GM21717 (cell line): ENCODE measurements around the gene KIF23.
"Not testable (repeated sequence)": the region's sequence is repeated elsewhere in the genome, so short reads cannot be mapped to it uniquely, and the experiment has no call there.

ENCODE experiments used
- ATAC-seq: cut with Tn5 transposase; IDR thresholded peaks from one replicate; pipeline ENCODE4 v1.9.1; 2021; ENCODE audit warnings: mild to moderate bottlenecking, moderate library complexity; ENCODE audit not compliant: unreplicated experiment

KIF23 gene

GRCh38 chr15:69434238-69434637 is 20.1 kb downstream of the KIF23 start:
- no peak for ATAC-seq

DNA sequence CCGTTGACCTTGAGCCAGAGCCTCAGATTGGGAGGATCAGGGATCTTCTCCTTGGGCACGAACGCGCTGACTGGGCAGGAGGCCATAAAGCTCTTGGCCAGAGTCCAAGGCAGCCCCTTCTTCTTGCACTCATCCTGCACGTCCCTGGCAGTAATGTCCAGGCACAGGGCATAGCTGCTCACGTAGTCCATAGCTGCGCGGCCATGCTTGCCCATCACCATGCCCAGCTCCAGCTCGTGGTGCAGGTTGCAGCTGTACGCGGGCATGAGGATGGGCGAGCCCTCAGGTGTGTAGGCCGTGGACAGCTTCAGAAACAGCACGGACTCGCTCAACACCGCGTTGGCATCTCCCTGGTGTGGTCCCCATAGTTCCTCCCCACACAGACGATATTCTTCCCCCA is 20.5 kb downstream of the KIF23 start:
- no peak for ATAC-seq

DNA sequence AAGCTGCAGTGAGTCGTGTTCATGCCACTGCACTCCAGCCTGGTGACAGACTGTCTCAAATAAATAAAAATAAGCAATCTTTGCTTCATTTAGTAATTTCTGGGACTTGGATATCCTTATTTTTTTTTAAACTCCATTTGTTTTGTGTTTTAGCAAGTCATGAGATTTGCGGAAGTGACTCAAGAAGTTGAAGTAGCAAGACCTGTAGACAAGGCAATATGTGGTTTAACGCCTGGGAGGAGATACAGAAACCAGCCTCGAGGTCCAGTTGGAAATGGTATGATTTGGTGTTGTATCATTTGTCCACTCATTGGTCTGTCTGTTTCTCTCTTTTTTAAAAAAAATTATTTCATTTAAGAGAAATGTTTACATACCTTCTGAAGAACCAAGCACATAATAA is 21.8 kb downstream of the KIF23 start:
- no peak for ATAC-seq

DNA sequence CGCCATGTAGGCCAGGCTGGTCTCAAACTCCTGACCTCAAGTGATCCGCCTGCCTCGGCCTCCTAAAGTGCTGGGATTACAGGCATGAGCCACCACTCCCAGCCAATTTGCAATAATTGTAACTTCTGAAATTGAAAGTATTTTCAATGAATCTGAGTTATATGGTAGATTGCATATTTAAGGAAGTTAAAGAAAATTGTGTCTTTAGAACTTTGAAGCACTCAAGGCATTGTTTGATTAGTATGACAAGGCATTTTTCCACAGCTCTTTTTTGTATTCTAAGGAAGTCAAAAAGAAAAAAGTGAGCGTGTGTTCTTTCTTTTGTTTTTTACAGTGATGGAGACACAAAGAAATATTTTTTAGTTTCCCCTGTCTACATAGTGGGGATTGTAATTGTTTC is 22.8 kb downstream of the KIF23 start:
- no peak for ATAC-seq

DNA sequence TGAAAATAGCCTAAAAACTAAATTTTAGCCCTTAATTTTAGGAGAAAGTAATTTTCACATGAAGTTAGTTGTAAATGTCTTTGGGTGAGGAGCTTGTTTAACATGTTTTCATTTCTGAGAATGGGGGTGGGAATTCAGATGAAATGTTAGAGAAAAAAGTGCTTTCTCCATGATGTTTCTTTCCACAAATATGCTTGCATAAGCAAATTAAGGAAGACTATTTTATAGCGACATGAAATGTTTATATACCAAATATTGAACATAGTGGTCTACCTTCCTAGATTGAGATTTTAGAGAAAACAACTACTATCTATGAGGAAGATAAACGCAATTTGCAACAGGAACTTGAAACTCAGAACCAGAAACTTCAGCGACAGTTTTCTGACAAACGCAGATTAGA is 25.5 kb downstream of the KIF23 start:
- ATAC-seq = no peak

GRCh38 chr15:69443032-69443611 is 29.0 kb downstream of the KIF23 start:
- no peak for ATAC-seq

DNA sequence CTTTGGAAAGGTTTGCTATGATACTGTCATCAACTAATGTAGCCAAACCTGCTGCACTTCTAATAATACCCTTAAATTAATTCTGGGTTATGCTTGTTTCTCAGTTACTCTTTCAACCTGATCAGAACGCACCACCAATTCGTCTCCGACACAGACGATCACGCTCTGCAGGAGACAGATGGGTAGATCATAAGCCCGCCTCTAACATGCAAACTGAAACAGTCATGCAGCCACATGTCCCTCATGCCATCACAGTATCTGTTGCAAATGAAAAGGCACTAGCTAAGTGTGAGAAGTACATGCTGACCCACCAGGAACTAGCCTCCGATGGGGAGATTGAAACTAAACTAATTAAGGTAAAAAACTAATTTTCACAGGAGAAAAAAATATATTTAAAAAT is 30.5 kb downstream of the KIF23 start:
- ATAC-seq = no peak

DNA sequence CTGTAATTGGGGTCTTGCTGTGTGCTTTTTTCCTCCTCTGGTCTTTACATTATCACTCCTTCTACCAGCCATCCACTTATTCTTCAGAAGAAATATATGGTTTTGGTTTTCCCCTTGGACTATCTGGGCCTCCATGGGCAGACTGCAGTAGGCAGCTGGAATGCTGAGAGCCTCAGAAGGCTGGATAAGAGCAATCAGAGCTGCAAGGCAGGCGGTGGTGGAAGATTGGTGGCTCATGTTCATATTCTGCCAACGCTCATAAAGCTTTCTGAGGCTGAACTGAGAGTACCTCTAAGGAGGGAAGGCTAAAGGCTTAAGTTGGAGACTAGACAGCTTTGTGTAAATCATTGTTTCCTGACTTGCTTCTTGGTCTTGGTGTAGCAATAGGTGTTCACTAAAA is 32.8 kb downstream of the KIF23 start:
- ATAC-seq = no peak

DNA sequence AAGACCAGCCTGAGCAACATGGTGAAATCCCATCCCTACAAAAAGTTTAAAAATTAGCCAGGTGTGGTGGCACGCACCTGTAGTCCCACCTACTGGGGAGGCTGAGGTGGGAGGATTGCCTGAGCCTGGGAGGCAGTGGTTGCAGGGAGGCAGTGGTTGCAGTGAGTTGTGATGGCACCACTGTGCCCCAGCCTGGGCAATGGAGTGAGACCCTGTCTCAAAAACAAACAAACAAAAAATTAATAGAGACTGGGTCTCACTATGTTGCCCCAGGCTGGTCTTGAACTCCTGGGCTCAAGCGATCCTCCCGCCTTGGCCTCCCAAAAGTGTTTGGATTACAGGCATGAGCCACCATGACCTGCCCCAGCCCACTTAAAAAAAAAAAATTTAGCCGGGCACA is 36.1 kb downstream of the KIF23 start:
- ATAC-seq = not testable (repeated sequence)

- no peak for ATAC-seq
Observed at GRCh38 chr15:69450968-69451695, 37.0 kb downstream of the KIF23 start.

- peak; percentile 34 for ATAC-seq
Observed at GRCh38 chr15:69451951-69452691, 38.0 kb downstream of the KIF23 start.

GRCh38 chr15:69452692-69453521 is 38.8 kb downstream of the KIF23 start, which contains the start of gene RPLP1:
Gene RPLP1 (plus strand): TSS chr15:69452818. CDS start chr15:69452949, 131 bp downstream.
- peak; percentile 74 for ATAC-seq

DNA sequence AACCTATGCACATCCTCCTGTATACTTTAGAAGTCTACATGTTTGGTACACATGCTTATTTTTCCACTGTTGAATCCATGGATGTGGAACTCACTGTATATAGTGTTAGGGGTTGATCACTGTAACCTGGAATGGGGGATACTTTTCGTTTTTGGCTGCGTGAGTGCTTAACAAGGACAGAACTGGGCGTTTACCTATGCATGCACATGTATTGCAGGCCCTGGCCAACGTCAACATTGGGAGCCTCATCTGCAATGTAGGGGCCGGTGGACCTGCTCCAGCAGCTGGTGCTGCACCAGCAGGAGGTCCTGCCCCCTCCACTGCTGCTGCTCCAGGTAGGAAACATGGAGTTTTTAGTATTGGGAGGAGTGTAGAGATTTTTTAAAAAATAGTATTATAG is 40.8 kb downstream of the KIF23 start:
- no peak for ATAC-seq

GRCh38 chr15:69456208-69457166 is 42.3 kb downstream of the KIF23 start:
- no peak for ATAC-seq

DNA sequence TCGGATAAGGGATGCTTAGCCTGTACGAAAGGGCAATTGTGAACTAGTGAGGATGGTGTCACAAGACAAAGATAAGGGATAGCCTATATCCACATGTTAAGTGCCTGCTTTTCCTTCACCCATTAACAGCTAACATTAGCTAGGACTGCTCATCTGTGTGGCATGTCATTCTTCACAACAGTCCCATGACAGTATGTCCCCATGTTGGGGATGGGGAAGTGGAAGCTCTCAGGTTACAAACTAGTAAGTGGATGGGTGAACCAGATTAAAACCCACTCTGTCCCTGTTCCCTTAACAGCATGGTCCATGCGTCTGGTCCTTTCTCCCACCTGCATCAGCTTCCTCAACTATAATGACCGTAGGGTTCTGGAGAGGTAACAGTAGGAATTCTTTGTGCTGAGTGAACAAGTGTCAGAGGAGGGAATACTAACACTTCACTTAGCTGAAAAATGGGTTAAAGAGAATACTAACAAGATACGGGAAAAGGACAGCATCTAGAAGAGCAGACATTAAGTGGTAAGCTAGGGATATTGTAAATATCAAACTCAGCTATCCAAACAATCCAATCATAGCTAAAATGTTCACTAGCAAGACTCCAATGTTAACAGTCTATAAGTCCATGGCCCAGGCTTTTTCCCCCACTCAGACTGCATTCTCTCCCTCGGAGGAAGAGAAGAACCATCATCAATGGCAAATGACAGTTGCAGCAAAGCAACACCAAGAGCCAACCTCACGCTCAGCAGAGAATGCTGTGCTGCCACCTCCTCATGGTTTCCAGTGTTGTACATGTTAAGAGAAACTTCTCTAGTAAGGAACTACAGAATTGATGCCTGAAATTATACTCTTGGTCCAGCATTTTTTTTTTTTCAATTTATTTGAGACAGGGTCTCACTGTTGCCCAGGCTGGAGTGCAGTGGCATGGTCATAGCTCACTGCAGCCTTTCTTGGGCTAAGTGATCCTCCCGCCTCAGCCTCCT is 43.4 kb downstream of the KIF23 start:
- no peak for ATAC-seq

DNA sequence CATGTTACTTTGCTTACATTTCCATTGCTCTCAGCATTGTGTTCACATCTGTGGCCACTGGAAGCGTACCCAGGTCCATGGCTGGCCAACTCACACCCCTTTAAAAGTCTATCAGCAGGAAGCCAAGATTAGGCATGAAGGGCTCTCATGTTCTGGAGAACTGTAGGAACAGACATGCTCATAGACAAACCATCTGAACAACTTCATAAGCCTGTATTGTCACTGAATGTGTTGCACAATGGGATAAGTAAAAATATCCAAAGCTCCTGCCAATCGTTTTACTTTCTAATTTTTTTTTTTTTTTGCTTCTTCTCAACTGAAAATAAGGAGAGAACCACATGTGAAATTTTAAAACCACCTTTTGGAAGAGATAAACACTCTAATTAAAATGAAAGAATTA is 44.9 kb downstream of the KIF23 start:
- ATAC-seq = no peak

DNA sequence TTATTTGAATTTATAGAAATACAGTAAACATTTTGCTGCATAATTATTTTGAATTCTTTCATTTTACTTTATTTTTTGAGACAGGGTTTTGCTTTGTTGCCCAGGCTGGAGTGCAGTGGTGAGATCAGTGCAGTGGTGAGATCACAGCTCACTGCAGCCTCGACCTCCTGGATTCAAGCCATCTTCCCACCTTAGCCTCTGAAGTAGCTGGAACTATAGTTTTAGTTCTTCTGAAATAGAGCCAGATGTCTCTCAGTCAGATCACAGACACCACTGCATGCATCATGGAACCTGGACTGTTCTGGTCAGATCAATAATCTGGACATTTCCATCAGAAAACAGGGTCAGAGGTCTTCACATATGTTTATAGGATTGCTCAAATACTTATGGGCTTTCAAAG is 46.3 kb downstream of the KIF23 start:
- no peak for ATAC-seq

GRCh38 chr15:69462030-69462492 is 47.9 kb downstream of the KIF23 start:
- peak; percentile 8 for ATAC-seq
